ENCODE results near the gene ZSCAN20. TPM values are rescaled to one million over a fixed set of nuclear protein-coding genes. Genes with fewer than 3 reads are reported as not detected.
A peak's percentile ranks its signal among the peaks of the same experiment; 100 is the strongest.

The ZSCAN20 gene
- total RNA-seq (2014; rRNA removed; shearing (Covaris generic); ENCODE audit: low replicate concordance), result 2.4 and 6.7 TPM in 2 replicates

DNA sequence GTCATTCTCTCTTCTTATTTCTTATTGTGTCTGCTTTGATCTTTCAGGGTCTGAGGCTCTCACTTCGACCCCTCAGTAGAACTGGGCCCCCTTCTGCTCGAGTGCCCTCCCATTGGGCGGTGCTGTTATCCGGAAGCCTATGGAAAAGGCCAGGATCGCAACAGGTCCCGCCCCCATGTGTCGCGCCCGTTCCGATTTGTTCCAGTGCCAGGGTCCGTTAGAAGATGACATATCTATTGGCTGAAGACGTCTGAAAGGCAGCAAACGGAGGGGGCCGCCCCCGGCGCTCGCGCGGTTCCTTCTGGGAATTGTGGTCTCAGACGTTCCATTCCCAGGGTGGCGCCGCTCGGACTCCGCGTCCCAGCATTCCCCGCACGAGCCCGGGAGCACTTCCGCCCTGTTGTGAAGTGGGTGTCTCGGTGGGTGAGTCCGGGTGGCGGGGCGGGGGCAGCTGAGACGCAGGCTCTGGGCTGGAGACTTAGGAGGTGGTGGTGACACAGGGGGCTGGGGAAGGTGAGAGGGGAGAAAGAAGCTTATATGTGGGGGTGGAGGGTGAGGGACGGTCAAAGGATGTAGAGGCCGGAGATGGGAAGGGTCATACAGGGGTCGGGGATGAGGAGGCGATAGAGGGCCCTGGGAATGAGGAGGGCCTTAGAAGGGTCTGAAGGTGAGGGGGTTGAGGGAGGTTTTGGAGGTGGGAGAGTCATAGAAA lies at the start of gene ZSCAN20:
Gene ZSCAN20 (plus strand): TSS at position 377 of the 712 bp plus-strand sequence. CDS start 6,644 bp downstream, outside the sequence.
- Histone ChIP-seq H3K4me3 (peak within 1 kb of the TSS; percentile 74), H3K27me3 (no peaks in the 10 kb centered on the region)

DNA sequence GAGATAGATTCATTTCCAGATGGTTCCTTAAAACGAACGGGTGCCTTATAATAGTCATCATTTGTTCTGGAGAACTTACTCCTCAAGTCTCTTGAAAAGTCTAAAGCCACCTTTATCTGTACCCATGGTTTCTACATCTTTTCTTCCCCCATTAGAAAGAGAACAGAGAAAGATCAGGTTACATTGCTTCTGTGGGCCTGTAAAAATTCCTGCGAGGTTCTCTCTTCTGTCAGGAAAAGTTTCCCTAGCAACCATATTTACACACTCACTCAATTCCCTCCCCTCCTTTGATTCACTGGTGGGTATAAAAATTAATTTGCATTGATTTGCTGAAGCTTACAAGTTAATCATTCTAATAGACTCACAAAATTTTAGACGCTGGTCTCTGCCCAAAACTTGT lies 48.2 kb upstream of the ZSCAN20 start:
- Histone ChIP-seq H3K36me3 (no peaks in the 10 kb centered on the region; the same call in 1 of the 2 replicates), H3K9me3 (no peaks in the 10 kb centered on the region), H3K27me3 (no peaks in the 10 kb centered on the region), H3K4me3 (no peak overlapping the region)
- DNase-seq, result no peak

More for the DNA sequence above, at the start of gene ZSCAN20:
- H3K36me3 ChIP-seq, result no peaks in the 10 kb centered on the region
- peak; percentile 98 for DNase-seq
- H3K9me3 ChIP-seq, result no peaks in the 10 kb centered on the region

DNA sequence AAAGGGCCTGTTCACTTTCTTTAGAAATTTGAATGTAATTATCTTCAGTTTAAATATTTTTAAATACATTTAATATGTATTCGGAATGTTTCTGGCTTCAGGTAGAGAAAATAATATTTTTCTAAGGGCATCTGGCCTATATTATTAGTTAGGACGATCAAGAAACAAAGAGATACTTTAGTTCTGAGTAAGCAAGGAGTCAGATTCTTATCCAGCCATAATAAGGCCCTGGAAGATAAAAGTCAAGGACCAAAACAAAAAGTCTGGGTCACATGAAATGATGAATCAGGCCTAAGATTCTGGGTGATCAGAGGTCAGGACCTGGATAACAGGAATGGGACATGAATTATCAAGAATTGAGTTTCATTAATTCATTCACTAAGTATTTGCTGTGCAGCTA lies 47.8 kb upstream of the ZSCAN20 start:
- Histone ChIP-seq H3K36me3 (no peaks in the 10 kb centered on the region; the same call in 1 of the 2 replicates), H3K9me3 (no peaks in the 10 kb centered on the region), H3K4me3 (no peak overlapping the region), H3K27me3 (no peaks in the 10 kb centered on the region)
- DNase-seq, result no peak

DNA sequence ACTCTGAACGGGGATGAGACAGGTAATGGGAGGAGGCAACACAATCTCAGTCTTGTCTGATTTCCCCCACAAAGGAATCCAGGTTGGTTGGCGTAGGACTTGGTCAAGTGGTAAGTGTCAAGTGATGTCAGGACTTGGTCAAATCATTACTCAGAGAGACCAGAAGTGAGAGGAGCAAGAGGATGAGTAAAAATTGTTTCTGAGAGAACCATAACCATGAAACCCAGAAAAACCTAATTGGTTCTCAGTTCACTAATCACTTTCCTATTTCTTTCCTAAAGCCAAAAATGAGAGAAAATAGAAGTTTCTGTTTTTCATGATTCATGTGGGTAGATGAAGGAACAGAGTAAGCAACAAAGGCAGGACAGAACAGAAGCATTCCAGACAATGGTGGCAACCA lies 46.5 kb upstream of the ZSCAN20 start:
- no peaks in the 10 kb centered on the region; the same call in 1 of the 2 replicates for H3K36me3 ChIP-seq
- H3K4me3 ChIP-seq, result no peak overlapping the region

DNA sequence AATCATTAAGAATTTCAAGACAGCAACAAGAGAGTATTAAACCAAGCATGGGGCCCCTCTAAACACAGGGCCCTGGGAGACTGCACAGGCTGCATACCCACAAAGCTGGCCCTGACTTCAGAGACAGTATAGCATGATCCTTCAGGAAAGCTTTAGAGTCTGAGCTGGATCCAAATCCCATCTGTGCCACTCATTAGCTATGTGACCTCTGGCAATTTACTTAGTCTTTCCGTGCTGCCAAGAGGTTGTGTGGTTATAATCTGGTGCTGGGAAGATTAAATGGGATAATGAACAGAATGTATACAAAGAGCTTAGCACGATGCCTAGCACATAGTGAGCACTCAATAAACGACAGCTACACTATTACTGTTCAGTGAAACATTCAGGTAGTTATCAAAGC lies 45.5 kb upstream of the ZSCAN20 start:
- H3K4me3 ChIP-seq, result no peak overlapping the region
- H3K36me3 ChIP-seq, result no peaks in the 10 kb centered on the region; the same call in 1 of the 2 replicates
- H3K27me3 ChIP-seq, result no peaks in the 10 kb centered on the region
- no peaks in the 10 kb centered on the region for H3K9me3 ChIP-seq
- no peak for DNase-seq

More for the DNA sequence above, 46.5 kb upstream of the ZSCAN20 start:
- Histone ChIP-seq H3K9me3 (no peaks in the 10 kb centered on the region), H3K27me3 (no peaks in the 10 kb centered on the region)
- DNase-seq, result no peak

DNA sequence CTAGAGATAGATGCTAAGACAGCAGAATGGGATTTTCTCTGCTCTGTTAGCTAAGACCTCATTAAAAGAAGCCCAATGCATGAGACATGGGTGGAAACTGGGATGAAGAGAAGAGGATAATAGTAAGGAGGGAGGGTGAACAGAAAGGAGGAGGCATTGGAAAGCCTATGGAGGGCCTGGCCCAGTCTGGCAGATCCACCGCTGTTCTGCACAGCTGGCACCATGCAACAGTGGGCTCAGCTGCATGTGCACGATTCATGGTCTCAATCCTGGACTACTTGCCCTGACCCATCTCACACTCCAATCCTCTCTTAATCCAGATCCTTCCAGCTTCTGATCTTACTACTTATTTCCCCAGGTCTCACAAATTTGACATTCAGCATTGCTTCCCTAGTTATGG lies 43.8 kb upstream of the ZSCAN20 start:
- DNase-seq, result no peak
- no peaks in the 10 kb centered on the region for H3K9me3 ChIP-seq
- no peaks in the 10 kb centered on the region for H3K27me3 ChIP-seq
- no peak overlapping the region for H3K4me3 ChIP-seq
- no peaks in the 10 kb centered on the region; the same call in 1 of the 2 replicates for H3K36me3 ChIP-seq

DNA sequence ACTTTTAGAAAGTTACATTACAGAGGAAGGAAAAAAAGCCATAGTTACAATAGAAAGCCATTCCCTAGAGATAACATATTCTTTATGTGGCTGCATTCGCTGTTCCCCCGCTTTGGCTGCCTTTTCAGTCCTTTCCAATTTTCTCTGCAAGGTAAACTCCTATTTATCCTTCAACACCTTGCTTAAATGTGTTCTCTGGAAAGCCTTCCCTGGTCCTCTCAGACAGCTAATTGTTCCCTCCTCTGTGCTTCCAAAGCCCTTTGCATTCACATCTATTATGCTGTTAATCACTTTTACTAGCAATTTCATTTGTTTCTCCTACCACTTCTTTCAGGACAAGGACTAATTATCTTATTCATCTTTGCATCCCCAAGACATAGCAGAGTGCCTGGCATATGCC lies 43.1 kb upstream of the ZSCAN20 start:
- H3K36me3 ChIP-seq, result no peaks in the 10 kb centered on the region; the same call in 1 of the 2 replicates
- H3K27me3 ChIP-seq, result no peaks in the 10 kb centered on the region
- no peaks in the 10 kb centered on the region for H3K9me3 ChIP-seq
- no peak overlapping the region for H3K4me3 ChIP-seq
- no peak for DNase-seq

DNA sequence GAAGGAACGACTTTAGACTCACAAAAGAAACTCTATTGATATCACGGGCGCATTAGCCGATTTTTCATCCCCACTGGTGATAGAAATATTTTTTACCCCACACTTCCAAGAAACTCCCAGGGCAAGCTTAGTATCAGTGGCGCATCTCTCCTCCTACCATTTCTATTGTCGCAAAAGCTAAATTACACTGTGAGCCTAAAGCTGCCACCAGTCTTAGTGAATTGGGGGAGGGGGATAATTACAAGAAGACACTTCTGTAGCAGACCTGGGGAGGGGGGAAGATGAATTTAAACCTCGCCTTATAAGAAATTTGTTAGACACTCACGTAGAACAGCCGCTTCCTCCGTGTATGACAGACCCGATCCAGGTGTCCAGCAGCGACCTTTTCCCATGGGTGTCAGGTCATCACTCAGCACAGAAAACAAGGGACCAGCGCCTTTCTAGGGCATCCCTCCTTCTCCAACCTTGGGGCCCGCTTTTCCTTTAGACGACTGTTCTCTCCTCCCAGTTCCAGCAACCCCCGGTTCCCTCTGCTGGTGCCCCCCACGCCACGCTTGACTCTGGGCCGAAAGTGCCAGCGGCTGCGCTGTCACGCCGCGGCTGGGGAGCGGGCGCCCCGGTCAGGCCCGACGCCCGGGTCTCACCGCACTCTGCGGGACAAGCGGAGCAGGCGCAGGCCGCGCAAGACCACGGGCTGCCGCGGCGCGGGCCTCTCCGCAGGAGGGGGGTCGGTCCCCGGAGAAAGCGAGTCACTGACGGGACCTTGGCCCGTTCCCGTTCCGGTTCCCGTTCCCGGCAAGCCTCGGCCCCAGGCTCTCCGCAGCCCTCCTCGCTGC lies 42.4 kb upstream of the ZSCAN20 start:
- peak overlapping the region; percentile 52 for H3K4me3 ChIP-seq
- no peaks in the 10 kb centered on the region for H3K9me3 ChIP-seq
- peak; percentile 43 for DNase-seq
- no peaks in the 10 kb centered on the region for H3K27me3 ChIP-seq
- H3K36me3 ChIP-seq, result no peaks in the 10 kb centered on the region; the same call in 1 of the 2 replicates

DNA sequence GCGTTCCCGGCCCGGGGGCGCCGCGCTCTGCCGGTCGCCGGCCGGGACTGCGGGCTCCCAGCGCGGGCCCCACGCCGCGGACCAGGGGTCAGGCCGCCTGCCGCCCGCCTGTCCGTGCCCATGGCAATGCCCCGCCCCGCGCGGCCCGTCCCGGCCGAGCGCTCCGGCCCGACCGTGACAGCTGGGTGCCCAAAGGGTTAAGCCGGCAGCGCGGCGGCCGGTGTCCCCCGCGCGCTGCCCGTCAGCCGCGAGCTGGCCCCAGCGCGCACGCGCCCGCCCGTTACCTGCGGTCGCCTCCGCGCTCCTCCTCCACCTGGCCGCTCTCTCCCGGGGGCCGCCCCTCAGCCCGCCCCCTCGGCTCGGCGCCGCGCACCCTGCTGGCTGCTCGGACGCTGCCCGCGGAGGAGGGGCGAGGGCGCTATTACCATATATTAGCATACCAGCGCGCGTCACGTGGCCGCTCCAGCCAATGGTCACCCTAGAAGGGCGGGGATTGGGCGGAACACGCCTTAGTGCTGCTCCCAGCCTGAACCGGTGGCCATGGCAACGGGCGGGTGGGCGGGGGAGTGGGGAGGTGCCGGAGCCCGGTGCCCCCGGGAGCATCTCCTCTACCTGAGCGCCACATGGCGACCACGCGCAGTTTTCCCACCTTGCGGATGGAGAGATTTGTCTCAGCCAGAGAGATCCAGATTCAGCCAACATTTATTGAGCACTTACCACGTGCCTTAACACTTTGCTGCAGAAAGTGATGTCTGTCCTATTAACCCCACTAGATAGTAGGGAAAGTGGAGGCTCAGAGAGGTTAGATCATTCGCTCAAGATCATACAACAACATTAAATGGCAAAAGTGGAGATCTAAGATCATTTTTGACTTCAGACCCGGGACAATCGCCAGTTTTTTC lies 41.5 kb upstream of the ZSCAN20 start, which contains the start of gene PHC2:
Gene PHC2 (minus strand): TSS at position 404 of the 902 bp plus-strand sequence. CDS start 55,556 bp downstream, outside the sequence.
- Histone ChIP-seq H3K27me3 (no peaks in the 10 kb centered on the region), H3K4me3 (peak within 1 kb of the TSS; percentile 52), H3K9me3 (no peaks in the 10 kb centered on the region), H3K36me3 (no peaks in the 10 kb centered on the region; the same call in 1 of the 2 replicates)
- DNase-seq, result peak; percentile 96

DNA sequence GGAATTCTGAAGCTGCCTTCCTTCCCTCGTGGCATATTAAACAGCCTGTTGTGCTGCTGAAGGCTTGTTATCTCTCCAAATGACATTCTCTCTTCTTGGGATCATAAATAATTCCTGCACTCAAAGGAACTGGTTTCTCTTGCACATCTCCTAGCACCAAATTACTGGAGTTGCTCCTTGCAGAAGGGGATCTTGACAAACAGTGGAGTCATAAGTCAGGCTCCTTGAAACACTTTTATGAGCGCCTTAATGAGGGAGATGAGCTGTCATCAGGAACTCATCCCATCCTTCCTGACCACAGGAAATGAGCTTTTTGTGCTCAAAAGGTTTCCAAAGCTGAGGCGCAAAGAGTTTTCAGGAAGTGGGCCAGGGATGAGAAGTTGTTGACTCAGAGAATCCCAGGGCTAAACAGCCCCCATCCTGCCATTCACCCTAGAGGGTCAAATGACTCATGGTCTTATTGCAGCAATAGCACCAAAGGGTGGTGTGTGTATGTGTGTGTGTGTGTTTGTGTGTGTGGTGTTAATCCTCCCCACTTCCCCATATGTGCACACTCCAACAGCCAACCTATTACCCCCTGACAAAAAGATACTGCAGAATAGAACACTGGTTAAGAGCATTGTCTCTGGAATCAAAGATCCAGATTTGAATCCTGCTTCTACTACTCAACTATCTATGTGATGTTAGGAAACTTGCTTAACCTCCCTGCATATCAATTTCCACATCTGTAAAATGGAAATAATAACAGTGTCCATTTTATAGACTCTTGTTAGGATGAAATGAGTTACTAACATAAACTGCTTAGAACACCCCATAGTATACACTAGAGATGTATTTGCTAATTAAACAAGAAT lies 38.7 kb upstream of the ZSCAN20 start:
- Histone ChIP-seq H3K36me3 (no peaks in the 10 kb centered on the region), H3K27me3 (no peaks in the 10 kb centered on the region), H3K9me3 (no peaks in the 10 kb centered on the region), H3K4me3 (no peak overlapping the region)
- peak; percentile 94 for DNase-seq

DNA sequence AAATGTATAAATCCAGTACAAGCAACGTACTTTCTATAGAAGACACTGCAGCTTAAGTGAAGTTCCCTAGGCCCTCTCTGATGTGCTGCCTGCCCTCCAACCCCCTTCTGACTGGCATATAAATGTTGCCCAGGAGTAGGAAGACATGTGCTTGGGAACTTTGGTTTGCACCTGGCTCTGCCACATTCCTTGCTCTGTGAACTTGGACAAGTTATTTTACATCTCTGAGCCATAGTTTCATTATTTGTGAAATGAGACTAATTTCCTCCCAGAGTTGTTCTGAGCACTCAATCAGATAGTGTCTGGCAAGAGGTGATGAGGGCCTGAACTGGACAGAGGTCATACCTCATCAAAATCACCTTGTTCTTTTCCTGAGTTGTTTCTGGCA lies 38.1 kb upstream of the ZSCAN20 start:
- DNase-seq, result no peak
- H3K27me3 ChIP-seq, result no peaks in the 10 kb centered on the region

DNA sequence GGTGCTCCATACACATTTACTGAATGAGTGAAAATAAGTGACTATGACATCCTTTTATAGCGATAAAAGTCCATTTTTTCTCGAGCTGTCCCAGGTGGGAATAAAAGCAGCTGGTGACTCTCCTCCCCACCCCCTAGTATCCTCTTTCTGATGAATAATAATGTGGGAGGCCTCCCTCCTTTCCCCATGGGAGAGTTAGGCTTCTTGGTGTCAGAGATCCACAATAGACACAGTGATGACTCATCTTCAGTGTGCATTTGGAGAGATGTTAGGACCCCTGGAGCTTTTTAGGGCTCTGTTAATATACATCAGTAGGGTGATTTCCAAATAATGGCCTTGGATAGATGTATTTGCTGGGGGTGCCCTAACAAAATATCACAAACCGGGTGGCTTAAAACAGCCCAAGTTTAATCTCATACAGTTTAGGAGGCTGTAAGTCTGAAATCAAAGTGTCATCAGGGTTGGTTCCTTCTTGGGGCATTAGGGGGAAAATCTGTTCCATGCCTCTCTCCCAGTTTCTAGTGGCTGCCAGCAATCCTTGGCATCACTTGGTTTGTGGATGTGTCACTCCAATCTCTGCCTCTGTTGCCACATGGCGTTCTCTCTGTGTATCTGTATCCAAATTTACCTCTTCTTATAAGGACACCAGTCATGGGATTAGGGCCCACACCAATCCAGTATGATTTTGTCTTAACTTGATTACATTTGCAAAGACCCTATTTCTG lies 37.2 kb upstream of the ZSCAN20 start:
- peak; percentile 66 for DNase-seq
- Histone ChIP-seq H3K27me3 (no peaks in the 10 kb centered on the region), H3K9me3 (no peaks in the 10 kb centered on the region), H3K36me3 (no peaks in the 10 kb centered on the region), H3K4me3 (no peak overlapping the region)

More for the DNA sequence above, 38.1 kb upstream of the ZSCAN20 start:
- H3K36me3 ChIP-seq, result no peaks in the 10 kb centered on the region
- H3K4me3 ChIP-seq, result no peak overlapping the region
- no peaks in the 10 kb centered on the region for H3K9me3 ChIP-seq

DNA sequence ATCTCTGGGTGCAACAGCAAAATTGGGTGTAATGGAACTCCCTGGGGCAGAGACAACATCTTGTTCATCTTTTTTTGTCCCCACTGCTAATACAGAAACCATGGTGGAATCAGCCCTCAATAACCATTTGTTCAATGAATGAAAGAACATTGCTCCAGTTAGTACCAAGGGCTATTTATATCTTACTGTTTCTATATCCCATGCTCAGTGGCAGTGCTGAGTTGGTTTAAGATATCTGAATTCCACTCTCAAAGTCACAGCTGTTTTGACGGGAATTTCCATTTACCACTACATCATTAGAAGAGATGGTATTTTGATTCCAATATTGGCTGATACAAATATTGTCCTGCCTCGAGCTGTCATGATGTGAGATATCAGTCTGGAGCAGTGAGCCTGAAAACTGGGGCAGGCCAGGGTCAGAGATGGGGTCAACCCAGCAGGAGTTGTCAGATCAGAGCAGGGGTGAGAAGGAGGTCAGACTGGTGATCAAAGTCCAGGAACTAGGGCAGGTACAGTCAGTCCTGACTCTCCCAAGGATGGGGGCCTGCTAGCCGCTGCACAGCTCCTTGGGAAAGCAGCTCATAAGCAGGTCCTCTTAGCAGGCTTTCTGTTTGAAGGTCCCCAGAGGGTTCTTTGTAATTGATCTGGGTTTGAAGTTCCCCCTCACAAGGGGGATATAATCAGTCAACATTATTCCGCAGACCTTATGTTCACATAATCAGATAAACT lies 35.7 kb upstream of the ZSCAN20 start:
- H3K27me3 ChIP-seq, result no peaks in the 10 kb centered on the region
- no peak for DNase-seq
- H3K9me3 ChIP-seq, result no peaks in the 10 kb centered on the region
- no peak overlapping the region for H3K4me3 ChIP-seq
- H3K36me3 ChIP-seq, result no peaks in the 10 kb centered on the region

DNA sequence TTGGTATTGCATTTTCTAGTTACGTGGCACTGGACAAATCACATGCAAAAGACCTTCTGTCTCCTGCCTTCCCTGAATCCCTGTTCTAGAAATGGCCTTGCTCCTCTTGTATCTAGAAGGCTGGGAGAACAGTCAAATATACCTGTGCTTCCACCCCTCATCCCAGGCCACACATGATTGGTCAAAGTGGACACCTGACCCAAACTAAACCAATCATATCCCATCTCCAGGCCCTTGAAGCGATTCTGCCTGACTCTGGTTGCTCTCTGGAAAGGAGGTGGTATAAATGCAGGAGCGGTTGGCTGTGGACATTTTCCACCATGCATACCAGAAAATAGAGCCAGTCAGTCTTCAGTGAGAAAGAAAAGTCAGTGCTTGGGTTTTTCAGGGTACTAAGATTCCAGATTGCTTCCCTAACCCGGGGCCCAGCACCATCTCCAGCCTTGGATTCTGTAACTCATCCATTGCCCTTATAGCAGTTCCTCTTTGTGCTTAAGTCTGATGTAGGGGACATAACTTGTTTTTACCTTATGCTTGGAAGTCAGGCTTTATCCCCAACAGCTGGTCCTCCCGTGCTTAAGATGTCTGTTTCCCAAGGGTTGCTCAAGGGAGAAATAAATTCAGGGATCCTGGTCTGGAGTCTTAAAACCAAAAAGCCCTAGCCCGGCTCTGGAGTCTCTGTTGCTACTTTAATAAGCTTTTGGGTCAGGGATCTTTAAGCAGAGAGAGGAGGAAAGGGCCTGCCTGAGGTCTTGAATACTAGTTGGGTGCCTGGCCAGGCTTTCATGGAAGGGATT lies 33.9 kb upstream of the ZSCAN20 start:
- Histone ChIP-seq H3K9me3 (no peaks in the 10 kb centered on the region), H3K36me3 (no peaks in the 10 kb centered on the region), H3K27me3 (no peaks in the 10 kb centered on the region), H3K4me3 (no peak overlapping the region)
- DNase-seq, result no peak

Data from MG63 (cell line).